ENCODE data around the gene FARS2.

DNA sequence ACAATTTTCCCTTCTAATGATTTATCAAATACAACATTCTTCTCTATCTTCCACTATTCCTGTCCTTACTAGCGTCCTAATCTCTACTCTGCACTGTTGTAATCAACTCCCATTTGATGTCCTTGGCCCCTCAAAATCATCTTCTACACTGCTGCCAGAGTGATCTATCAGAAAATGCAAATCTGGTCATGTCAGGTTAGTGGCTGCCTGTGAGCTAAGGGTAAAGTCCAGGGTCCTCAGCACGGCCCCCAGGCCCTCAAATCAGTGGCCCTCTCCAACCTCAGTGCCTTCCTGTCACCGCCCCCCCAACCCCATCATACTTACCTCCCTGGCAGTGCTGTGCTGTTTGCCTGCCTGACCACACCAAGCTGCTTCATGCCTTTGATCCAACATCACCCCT, 4.4 kb upstream of the FARS2 start:
- TF ChIP-seq, protein P1, sequence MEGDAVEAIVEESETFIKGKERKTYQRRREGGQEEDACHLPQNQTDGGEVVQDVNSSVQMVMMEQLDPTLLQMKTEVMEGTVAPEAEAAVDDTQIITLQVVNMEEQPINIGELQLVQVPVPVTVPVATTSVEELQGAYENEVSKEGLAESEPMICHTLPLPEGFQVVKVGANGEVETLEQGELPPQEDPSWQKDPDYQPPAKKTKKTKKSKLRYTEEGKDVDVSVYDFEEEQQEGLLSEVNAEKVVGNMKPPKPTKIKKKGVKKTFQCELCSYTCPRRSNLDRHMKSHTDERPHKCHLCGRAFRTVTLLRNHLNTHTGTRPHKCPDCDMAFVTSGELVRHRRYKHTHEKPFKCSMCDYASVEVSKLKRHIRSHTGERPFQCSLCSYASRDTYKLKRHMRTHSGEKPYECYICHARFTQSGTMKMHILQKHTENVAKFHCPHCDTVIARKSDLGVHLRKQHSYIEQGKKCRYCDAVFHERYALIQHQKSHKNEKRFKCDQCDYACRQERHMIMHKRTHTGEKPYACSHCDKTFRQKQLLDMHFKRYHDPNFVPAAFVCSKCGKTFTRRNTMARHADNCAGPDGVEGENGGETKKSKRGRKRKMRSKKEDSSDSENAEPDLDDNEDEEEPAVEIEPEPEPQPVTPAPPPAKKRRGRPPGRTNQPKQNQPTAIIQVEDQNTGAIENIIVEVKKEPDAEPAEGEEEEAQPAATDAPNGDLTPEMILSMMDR (IDR thresholded peaks at IDR 0.05): no peak
- TF ChIP-seq POLR2A (IDR thresholded peaks at IDR 0.05): no peak

Data from vagina (tissue), 2 donors.